Kidney (tissue), 14 donors: ENCODE measurements around the gene GSTT4. TPM values are rescaled to one million over a fixed set of nuclear protein-coding genes. Genes with fewer than 3 reads are reported as not detected.
"Not testable (repeated sequence)": the region's sequence is repeated elsewhere in the genome, so short reads cannot be mapped to it uniquely, and the experiment has no call there.

Source experiments
- DNase-seq, 5 donors: peaks; one replicate each; pipeline ENCODE4 v3.0.0-alpha.2; 2013 to 2020
- FAIRE-seq: peaks from 2 replicates; lab custom pipeline; 2012; peaks lifted over from hg19 to GRCh38; lab: Jason Lieb, UNC
- H3K27ac ChIP-seq, 2 donors: one replicate each; pipeline ENCODE4 v1.7.0; 2013; ENCODE audit warnings: low read depth in 2 of 2, low read length in 2 of 2, inconsistent platforms in 1 of 2
- H3K27me3 ChIP-seq: one replicate; pipeline ENCODE4 v1.7.1; 2013; ENCODE audit warnings: low read length, inconsistent platforms; ENCODE audit not compliant: control insufficient read depth, insufficient read depth
- H3K36me3 ChIP-seq, 3 donors: one replicate each; pipeline versions ENCODE4 v1.7.0 to v1.7.1; 2013; ENCODE audit warnings: low read length in 3 of 3, control low read depth in 1 of 3, inconsistent platforms in 1 of 3; ENCODE audit not compliant: insufficient read depth in 3 of 3, control insufficient read depth in 2 of 3
- H3K4me1 ChIP-seq, 3 donors: one replicate each; pipeline versions ENCODE4 v1.7.0 to v1.7.1; 2013; ENCODE audit warnings: low read length in 3 of 3, inconsistent platforms in 1 of 3, low read depth in 1 of 3; ENCODE audit not compliant: control insufficient read depth in 2 of 3, insufficient read depth in 2 of 3
- H3K4me3 ChIP-seq, 3 donors: one replicate each; pipeline versions ENCODE4 v1.7.0 to v1.8.1; 2013; ENCODE audit warnings: low read length in 3 of 3, control low read depth in 1 of 3, inconsistent platforms in 1 of 3
- H3K9ac ChIP-seq, 3 donors: one replicate each; pipeline versions ENCODE4 v1.7.0 to v1.7.1; 2013; ENCODE audit warnings: low read length in 3 of 3, control low read depth in 1 of 3, inconsistent platforms in 1 of 3
- H3K9me3 ChIP-seq, 3 donors: one replicate each; pipeline versions ENCODE4 v1.7.0 to v1.7.1; 2013; ENCODE audit warnings: low read length in 3 of 3, control low read depth in 1 of 3, inconsistent platforms in 1 of 3; ENCODE audit not compliant: control insufficient read depth in 2 of 3, insufficient read depth in 1 of 3
- CTCF ChIP-seq: IDR thresholded peaks from 3 replicates; pipeline ENCODE4 v1.5.1; 2012; ENCODE audit warnings: mild to moderate bottlenecking, moderate library complexity, borderline replicate concordance; ENCODE audit not compliant: insufficient read depth; ENCODE audit errors: extremely low read depth
- intact Hi-C: fragments of 100-400 bp; cut with DNase I; formaldehyde crosslinking; loops from one replicate; pipeline ENCODE4 v1.11.1; 2022
- polyA plus RNA-seq: library from polyadenylated mRNA; stranded (reverse); fragments of 350-450 nt; fragmentation: Illumina TruSeq; extraction: RNeasy Lipid Tissue Mini Kit (QIAGEN cat#74804); gene quantifications from one replicate; pipeline ENCODE4 v1.2.3, GENCODE V29; 2014; ENCODE audit warnings: low read depth, low replicate concordance; ENCODE audit not compliant: insufficient read depth
- total RNA-seq: library from RNA; stranded (reverse); fragmentation: NEBNext Ultra II Directional; extraction: Animal tissue kit (Norgen Biotek cat#: 25700); gene quantifications from one replicate; pipeline ENCODE4 v1.2.1, GENCODE V29; 2021
- donor health status: control.
- donor health status: control.
- donor health status: control.
- donor health status: control.
- donor health status: control.
- donor health status: DM: yes; HTN: yes; CAD: no.
- donor health status: Normal renal cell carcinoma (clear cell type).

The GSTT4 gene
- total and polyA plus RNA-seq, 2 donors from 2014 or later, result not detected

DNA sequence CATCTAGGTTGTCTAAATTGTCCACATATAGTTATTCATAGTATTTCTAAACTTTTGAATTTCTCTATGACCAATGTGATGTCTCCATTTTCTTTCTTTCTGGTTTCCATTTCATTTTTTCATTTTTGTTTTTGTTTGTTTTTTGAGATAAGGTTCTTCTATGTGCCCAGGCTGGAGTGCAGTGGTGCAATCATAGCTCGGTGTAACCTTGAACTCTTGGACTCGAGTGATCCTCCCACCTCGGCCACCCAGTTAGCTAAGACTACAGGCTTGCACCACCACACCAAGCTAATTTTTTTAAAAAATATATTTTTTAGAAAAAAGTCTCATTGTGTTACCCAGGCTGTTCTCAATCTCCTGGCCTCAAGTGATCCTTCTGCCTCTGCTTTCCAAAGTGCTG, 8.2 kb downstream of the GSTT4 start:
- Histone ChIP-seq H3K4me1 (no peaks in the 10 kb centered on the region), H3K4me3 (no peak overlapping the region), H3K9me3 (no peaks in the 10 kb centered on the region), H3K9ac (no peak overlapping the region), H3K36me3 (no peaks in the 10 kb centered on the region), H3K27me3 (no peaks in the 10 kb centered on the region), H3K27ac (no peak overlapping the region)
- FAIRE-seq (no peak), DNase-seq (no peak)
- intact Hi-C loops, result no loop called here
- TF ChIP-seq CTCF, result no peak

DNA sequence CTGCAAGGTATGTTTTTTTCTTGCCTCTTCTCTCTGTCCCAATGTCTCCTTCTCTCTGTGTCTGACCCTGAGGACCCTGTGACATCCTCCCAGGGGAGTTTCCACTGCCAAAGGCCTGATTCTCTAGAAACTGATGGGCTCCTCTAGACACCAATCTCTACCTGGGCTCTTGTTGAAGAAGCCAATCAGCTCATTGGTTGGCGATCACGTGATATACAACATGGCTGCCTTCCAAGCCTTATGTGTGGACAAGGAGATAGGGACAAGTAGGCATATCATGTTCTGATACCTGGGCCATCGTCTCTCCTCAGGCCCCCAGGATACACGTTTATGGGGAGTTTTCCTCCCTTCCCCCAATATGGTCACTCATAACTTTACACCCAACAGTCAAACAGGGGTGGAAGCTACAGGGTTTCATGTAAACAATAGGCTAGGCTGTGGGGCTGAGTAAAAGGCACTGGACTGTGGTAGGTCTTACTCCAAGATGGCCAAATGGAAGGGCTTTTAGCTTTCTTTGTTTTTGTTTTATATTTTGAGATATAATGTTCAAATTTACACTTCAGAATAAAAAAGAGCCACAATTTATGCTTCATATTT, 11.6 kb downstream of the GSTT4 start:
- not testable (repeated sequence) for DNase-seq, H3K27me3 ChIP-seq

GRCh38 chr22:23993080-23993479, 12.2 kb downstream of the GSTT4 start:
- FAIRE-seq, H3K9me3 ChIP-seq, H3K4me1 ChIP-seq, H3K27ac ChIP-seq, H3K27me3 ChIP-seq, DNase-seq, intact Hi-C loops, H3K4me3 ChIP-seq, H3K9ac ChIP-seq, H3K36me3 ChIP-seq: not testable (repeated sequence)

More for the DNA sequence above, 11.6 kb downstream of the GSTT4 start:
- H3K27ac ChIP-seq, H3K4me3 ChIP-seq, H3K4me1 ChIP-seq, intact Hi-C loops, H3K9ac ChIP-seq, H3K36me3 ChIP-seq, H3K9me3 ChIP-seq, FAIRE-seq: not testable (repeated sequence)

DNA sequence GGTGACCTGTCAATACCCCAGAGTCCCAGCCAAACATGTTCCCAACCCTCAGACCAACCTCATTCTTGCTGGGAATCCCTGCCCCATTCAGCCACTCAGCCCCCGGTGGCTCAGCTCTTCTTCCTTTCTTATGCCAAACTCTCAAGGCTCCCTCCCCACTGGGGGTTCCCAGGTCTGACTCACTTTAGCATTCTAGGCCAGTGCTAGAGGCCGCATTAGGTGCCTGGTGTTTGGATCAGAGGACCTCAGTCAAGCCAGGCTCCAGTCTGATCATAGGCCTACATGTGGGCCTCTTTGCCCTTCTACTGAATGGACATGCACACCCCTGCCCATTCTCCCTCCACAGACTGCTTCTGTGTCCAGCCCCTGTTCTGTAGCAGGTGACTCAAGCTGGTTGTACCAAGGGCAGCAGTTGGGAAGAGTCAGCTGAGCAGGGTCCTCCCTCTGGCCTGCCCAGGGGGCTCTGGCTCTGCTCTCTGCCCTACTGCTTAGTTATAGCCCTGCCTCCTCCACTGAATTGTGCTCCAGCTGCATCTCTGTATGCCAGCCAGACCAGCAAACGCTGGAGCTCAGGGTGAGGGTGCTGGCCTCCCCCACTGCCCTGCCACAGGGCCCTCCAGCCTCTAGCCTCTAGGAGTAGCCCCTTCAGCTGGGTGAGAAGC, 15.5 kb downstream of the GSTT4 start:
- H3K27ac ChIP-seq, FAIRE-seq, DNase-seq, H3K4me1 ChIP-seq, H3K27me3 ChIP-seq, H3K36me3 ChIP-seq, H3K9me3 ChIP-seq, intact Hi-C loops, H3K9ac ChIP-seq, H3K4me3 ChIP-seq: not testable (repeated sequence)

GRCh38 chr22:23986538-23987178, 18.6 kb downstream of the GSTT4 start:
- H3K4me1 ChIP-seq, FAIRE-seq, H3K4me3 ChIP-seq, intact Hi-C loops, H3K27ac ChIP-seq, H3K9ac ChIP-seq, H3K36me3 ChIP-seq, H3K27me3 ChIP-seq, H3K9me3 ChIP-seq, DNase-seq: not testable (repeated sequence)

DNA sequence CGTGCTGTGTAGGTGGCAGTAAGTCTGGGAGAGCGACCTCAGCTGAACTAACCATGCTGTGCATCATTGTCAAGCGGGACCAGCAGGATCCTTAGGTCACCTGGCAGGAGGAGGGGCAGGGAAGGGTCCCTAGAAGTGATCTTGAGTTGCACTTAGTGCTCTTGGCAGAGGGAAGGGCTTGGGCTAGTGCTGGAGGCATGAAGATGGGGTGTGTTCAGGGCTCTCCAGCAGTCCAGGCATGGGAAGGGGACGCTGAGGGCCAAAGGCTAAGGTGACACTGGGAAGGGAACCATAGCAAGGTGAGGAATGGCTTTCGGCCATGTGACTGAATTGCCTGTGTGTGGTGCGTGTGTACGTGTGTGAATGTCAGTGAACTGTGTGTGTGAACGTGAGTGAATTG, 19.2 kb downstream of the GSTT4 start:
- FAIRE-seq, H3K9me3 ChIP-seq, H3K27me3 ChIP-seq, H3K27ac ChIP-seq, H3K4me1 ChIP-seq, H3K4me3 ChIP-seq, DNase-seq, H3K9ac ChIP-seq, H3K36me3 ChIP-seq, intact Hi-C loops: not testable (repeated sequence)
